HCT116 (cell line): ENCODE results near the gene RNF141. TPM values are rescaled to one million over a fixed set of nuclear protein-coding genes. Genes with fewer than 3 reads are reported as not detected.

ENCODE experiments used
- ATAC-seq: fragments of 200-7000 bp; cut with Tn5 transposase; 2 replicates; pipeline ENCODE4 v1.9.1; 2020; ENCODE audit warnings: mild to moderate bottlenecking, moderate library complexity
- BruUV-seq: library from RNA; stranded (reverse); fragments of 400-500 nt; replicated peaks from 2 replicates; lab custom pipeline; 2021; lab: Mats Ljungman, UMichigan
- CTCF ChIA-PET: fragments of 300-600 bp; sonication (Branson Sonifier 250); formaldehyde crosslinking; loops from one replicate; lab custom pipeline; 2021; ENCODE audit warnings: antibody characterized with exemption; lab: Charles Lee
- POLR2A ChIA-PET: fragments of 300-600, 350-600 bp; sonication (Branson Sonifier 250); formaldehyde crosslinking; loops from one replicate; lab custom pipeline; 2021; ENCODE audit warnings: antibody characterized with exemption; lab: Charles Lee
- RAD21 ChIA-PET, 2 experiments: fragments of 300-600 bp; sonication (Branson Sonifier 250); formaldehyde crosslinking; loops; one replicate each; lab custom pipeline; 2023; ENCODE audit warnings: low total read pairs in 2 of 2; ENCODE audit not compliant: uncharacterized antibody in 2 of 2, unreplicated experiment in 2 of 2, low non-redundant PET in 1 of 2; lab: Charles Lee
- DNase-seq: peaks from one replicate; pipeline ENCODE4 v3.0.0-alpha.2; 2010; ENCODE audit warnings: low read depth, low spot score
- H2AFZ ChIP-seq: fragments of 200-600 bp; shearing (Covaris generic), sonication (generic); 2 replicates; pipeline ENCODE4 v1.6.1; 2017; ENCODE audit warnings: low read depth, mixed run types, mixed read lengths, antibody characterized with exemption, low read length; ENCODE audit not compliant: poor library complexity, severe bottlenecking
- H3K27ac ChIP-seq: 2 replicates; pipeline ENCODE4 v1.5.1; 2012; ENCODE audit warnings: low read depth, low read length
- H3K27me3 ChIP-seq: fragments of 200-600 bp; sonication (generic); 2 replicates; pipeline ENCODE4 v1.6.1; 2016; ENCODE audit warnings: mixed run types, low read length, mixed read lengths; ENCODE audit not compliant: insufficient read depth
- H3K36me3 ChIP-seq, 2 experiments: fragments of 200-500 bp in 1 of 2; fragments of 200-600 bp in 1 of 2; sonication (Bioruptor generic) in 1 of 2; sonication (generic) in 1 of 2; 2 replicates each; pipeline versions ENCODE4 v1.5.1 to v1.6.1; 2014 to 2016; ENCODE audit warnings: low read length in 2 of 2, inconsistent platforms in 1 of 2, mixed read lengths in 1 of 2, mixed run types in 1 of 2; ENCODE audit not compliant: insufficient read depth in 2 of 2, control insufficient read depth in 1 of 2
- H3K4me1 ChIP-seq, 2 experiments: fragments of 200-600 bp in 1 of 2; sonication (generic) in 1 of 2; 2 replicates each; pipeline versions ENCODE4 v1.5.1 to v1.6.1; 2012 to 2017; ENCODE audit warnings: low read length in 2 of 2, inconsistent platforms in 1 of 2, mild to moderate bottlenecking in 1 of 2, mixed read lengths in 1 of 2, mixed run types in 1 of 2, moderate library complexity in 1 of 2; ENCODE audit not compliant: insufficient read depth in 2 of 2, control insufficient read depth in 1 of 2
- H3K4me2 ChIP-seq: fragments of 200-600 bp; sonication (generic); 2 replicates; pipeline ENCODE4 v1.6.1; 2017; ENCODE audit warnings: mixed run types, low read length, mixed read lengths
- H3K4me3 ChIP-seq, 2 experiments: fragments of 200-600 bp in 1 of 2; sonication (generic) in 1 of 2; replicated peaks in 1 of 2; 2 replicates each; pipeline ENCODE4 v1.5.1; 2011 to 2016; ENCODE audit warnings: low read length in 2 of 2, control low read depth in 1 of 2, low read depth in 1 of 2, mild to moderate bottlenecking in 1 of 2, mixed read lengths in 1 of 2, mixed run types in 1 of 2
- H3K79me2 ChIP-seq: fragments of 200-600 bp; sonication (generic); 2 replicates; pipeline ENCODE4 v1.6.1; 2017; ENCODE audit warnings: mild to moderate bottlenecking, mixed run types, low read length, moderate library complexity, mixed read lengths; ENCODE audit not compliant: insufficient read depth
- H3K9ac ChIP-seq: fragments of 200-600 bp; sonication (generic); 2 replicates; pipeline ENCODE4 v1.6.1; 2016; ENCODE audit warnings: low read length, mixed read lengths
- H3K9me2 ChIP-seq: fragments of 200-600 bp; sonication (generic), shearing (Covaris generic); 2 replicates; pipeline ENCODE4 v1.6.1; 2017; ENCODE audit warnings: mixed run types, mild to moderate bottlenecking, moderate library complexity; ENCODE audit not compliant: insufficient read depth
- H3K9me3 ChIP-seq, 2 experiments: fragments of 200-500 bp in 1 of 2; fragments of 200-600 bp in 1 of 2; sonication (Bioruptor generic) in 1 of 2; sonication (generic) in 1 of 2; 2 replicates each; pipeline ENCODE4 v1.6.1; 2014 to 2017; ENCODE audit warnings: low read length in 2 of 2, mixed read lengths in 2 of 2, inconsistent platforms in 1 of 2, low read depth in 1 of 2, mild to moderate bottlenecking in 1 of 2, mixed run types in 1 of 2, moderate library complexity in 1 of 2; ENCODE audit not compliant: control insufficient read depth in 1 of 2, insufficient read depth in 1 of 2
- H4K20me1 ChIP-seq: fragments of 200-600 bp; sonication (generic), shearing (Covaris generic); 2 replicates; pipeline ENCODE4 v1.6.1; 2017; ENCODE audit warnings: mixed run types, mild to moderate bottlenecking, moderate library complexity; ENCODE audit not compliant: insufficient read depth
- CBX3 ChIP-seq: IDR thresholded peaks from 2 replicates; pipeline ENCODE4 v1.6.1; 2012; ENCODE audit warnings: low read depth
- CEBPB ChIP-seq: IDR thresholded peaks from 2 replicates; pipeline ENCODE4 v1.6.1; 2012; ENCODE audit warnings: low read depth
- ELF1 ChIP-seq: IDR thresholded peaks from 2 replicates; pipeline ENCODE4 v1.6.1; 2012; ENCODE audit warnings: low read depth, borderline replicate concordance
- EZH2 ChIP-seq: fragments of 200-600 bp; sonication (generic); IDR thresholded peaks from 2 replicates; pipeline ENCODE4 v1.6.1; 2017; ENCODE audit warnings: antibody characterized with exemption, mixed run types
- FOSL1 ChIP-seq: IDR thresholded peaks from 2 replicates; pipeline ENCODE4 v1.6.1; 2012; ENCODE audit warnings: low read depth
- POLR2A ChIP-seq: IDR thresholded peaks from 2 replicates; pipeline ENCODE4 v1.7.0; 2011; ENCODE audit warnings: borderline replicate concordance; ENCODE audit not compliant: insufficient read depth, insufficient read length; ENCODE audit errors: extremely low read depth
- POLR2AphosphoS5 ChIP-seq: IDR thresholded peaks from 2 replicates; pipeline ENCODE4 v1.6.1; 2011; ENCODE audit warnings: mild to moderate bottlenecking, low read depth, low read length, moderate library complexity
- RAD21 ChIP-seq: IDR thresholded peaks from 2 replicates; pipeline ENCODE4 v1.6.1; 2012; ENCODE audit warnings: low read depth, mild to moderate bottlenecking
- SIN3A ChIP-seq: IDR thresholded peaks from 2 replicates; pipeline ENCODE4 v1.6.1; 2012; ENCODE audit warnings: low read depth
- SP1 ChIP-seq: IDR thresholded peaks from 2 replicates; pipeline ENCODE4 v1.6.1; 2012; ENCODE audit warnings: low read depth
- SRF ChIP-seq: IDR thresholded peaks from 2 replicates; pipeline ENCODE4 v1.6.1; 2012; ENCODE audit warnings: low read depth
- YY1 ChIP-seq: IDR thresholded peaks from 2 replicates; pipeline ENCODE4 v1.6.1; 2011; ENCODE audit warnings: low read length, low read depth, moderate library complexity, mild to moderate bottlenecking; ENCODE audit not compliant: insufficient replicate concordance; ENCODE audit errors: extremely low read depth
- intact Hi-C: fragments of 100-400 bp; cut with micrococcal nuclease; formaldehyde crosslinking; loops from 2 replicates; pipeline ENCODE4 v1.10.0; 2022
- total RNA-seq: library from RNA; stranded (reverse); gene quantifications from one replicate; pipeline ENCODE4 v1.2.1, GENCODE V29; 2021; ENCODE audit not compliant: unreplicated experiment
- TF ChIP-seq, protein P1 (sequence below): IDR thresholded peaks from 2 replicates; pipeline ENCODE4 v1.6.1; 2012; ENCODE audit warnings: low read depth
- TF ChIP-seq, protein P2 (sequence below): IDR thresholded peaks from 2 replicates; pipeline ENCODE4 v1.6.1; 2012
- TF ChIP-seq, protein P3 (sequence below): IDR thresholded peaks from 2 replicates; pipeline ENCODE4 v1.6.1; 2012
- TF ChIP-seq, protein P4 (sequence below): IDR thresholded peaks from 2 replicates; pipeline ENCODE4 v1.6.1; 2011; ENCODE audit warnings: mild to moderate bottlenecking, low read length, moderate library complexity; ENCODE audit not compliant: insufficient replicate concordance; ENCODE audit errors: extremely low read depth
- TF ChIP-seq, protein P5 (sequence below), 3 experiments: fragments of 200-600 bp in 1 of 3; sonication (generic) in 1 of 3; IDR thresholded peaks in 2 of 3; conservative IDR thresholded peaks in 1 of 3; 2 replicates each; pipeline ENCODE4 v1.5.1; 2012 to 2017; ENCODE audit warnings: low read depth in 2 of 3, low read length in 2 of 3, antibody characterized with exemption in 1 of 3, borderline replicate concordance in 1 of 3, control low read depth in 1 of 3, mild to moderate bottlenecking in 1 of 3, mixed read lengths in 1 of 3, mixed run types in 1 of 3, moderate library complexity in 1 of 3; ENCODE audit not compliant: insufficient read depth in 1 of 3

Gene RNF141
- total RNA-seq, 1 experiment from 2014 or later: 133 TPM

DNA sequence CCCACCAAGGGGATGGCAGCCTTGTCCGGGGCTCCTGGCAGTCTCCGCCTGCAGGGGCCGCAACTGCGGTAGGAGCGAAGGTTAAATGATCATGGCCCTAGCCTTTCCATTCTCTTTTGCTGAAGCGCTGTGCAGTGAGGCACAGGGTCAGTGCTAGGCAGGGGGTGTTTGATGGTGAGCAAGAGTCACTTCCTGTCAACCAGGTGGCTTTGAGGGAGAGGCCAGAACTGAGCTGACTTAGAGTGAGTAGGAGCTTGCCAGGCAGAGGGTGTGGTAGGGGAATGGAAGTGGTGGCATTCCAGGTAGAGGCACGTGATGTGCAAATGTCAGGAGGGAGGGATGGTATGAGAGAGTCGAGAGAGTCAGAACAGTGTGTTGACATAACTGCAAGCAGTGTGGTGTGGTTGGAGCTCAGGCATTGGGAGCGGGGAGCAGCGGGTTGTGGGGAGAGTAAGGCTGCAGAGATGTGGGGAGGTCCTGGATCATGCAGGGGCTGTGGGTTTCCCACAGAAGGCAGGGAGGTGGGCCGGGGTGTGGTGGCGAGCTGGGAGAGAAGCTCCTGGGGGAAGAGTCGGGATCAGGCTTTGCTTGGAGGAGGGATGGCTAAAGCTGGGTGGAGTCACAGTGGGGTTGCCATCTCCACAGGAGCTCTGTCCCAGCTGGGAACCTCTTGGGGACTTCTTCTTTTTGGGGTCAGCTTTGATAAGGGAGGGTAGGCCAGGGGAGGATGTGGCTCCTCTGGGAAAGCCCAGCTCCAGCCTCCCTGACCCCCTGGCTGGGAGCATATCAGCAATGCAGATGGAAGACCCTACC lies 52.7 kb downstream of the RNF141 start:
- DNase-seq (peak; percentile 86), ATAC-seq (peak; percentile 80)
- intact Hi-C loops: no loop called here
- ChIA-PET POLR2A (interaction anchor here (1.0 to 2.6 kb wide), 5 partner anchors 9 to 60 kb away, joined by 3 to 11 read pairs (median 3); partner anchors contain the start of gene AMPD3), CTCF (interaction anchor here (0.6 to 1.0 kb wide), 3 partner anchors 15 to 82 kb away, joined by 3 to 4 read pairs (median 3); no protein-coding TSS in a partner anchor), RAD21 (interaction anchor here in 1 of 2 experiments (0.7 kb wide), 1 partner anchor 82 kb away, joined by 4 read pairs; no protein-coding TSS in a partner anchor)
- Histone ChIP-seq H3K36me3 (peaks cover 0 to 35% of the 10 kb centered on the region in 2 experiments; a peak in 1 of 4 replicates), H4K20me1 (no peaks in the 10 kb centered on the region), H3K27ac (peak overlapping the region; percentile 79), H3K9me2 (no peaks in the 10 kb centered on the region), H3K9ac (peak overlapping the region; percentile 60), H3K4me1 (peaks cover 48 to 66% of the 10 kb centered on the region in 2 experiments), H2AFZ (no peak overlapping the region), H3K9me3 (no peaks in the 10 kb centered on the region), H3K4me2 (peak overlapping the region; percentile 73), H3K4me3 (peak overlapping the region in 1 of 2 experiments; percentile 32; a peak in 2 of 4 replicates), H3K27me3 (no peaks in the 10 kb centered on the region), H3K79me2 (peaks cover 32% of the 10 kb centered on the region)
- BruUV-seq: TSS peak; percentile 38
- no peak for TF ChIP-seq ELF1
- TF ChIP-seq CEBPB: no peak; the same call in 1 of the 2 replicates
- TF ChIP-seq EZH2: no peak
- TF ChIP-seq, protein P1, sequence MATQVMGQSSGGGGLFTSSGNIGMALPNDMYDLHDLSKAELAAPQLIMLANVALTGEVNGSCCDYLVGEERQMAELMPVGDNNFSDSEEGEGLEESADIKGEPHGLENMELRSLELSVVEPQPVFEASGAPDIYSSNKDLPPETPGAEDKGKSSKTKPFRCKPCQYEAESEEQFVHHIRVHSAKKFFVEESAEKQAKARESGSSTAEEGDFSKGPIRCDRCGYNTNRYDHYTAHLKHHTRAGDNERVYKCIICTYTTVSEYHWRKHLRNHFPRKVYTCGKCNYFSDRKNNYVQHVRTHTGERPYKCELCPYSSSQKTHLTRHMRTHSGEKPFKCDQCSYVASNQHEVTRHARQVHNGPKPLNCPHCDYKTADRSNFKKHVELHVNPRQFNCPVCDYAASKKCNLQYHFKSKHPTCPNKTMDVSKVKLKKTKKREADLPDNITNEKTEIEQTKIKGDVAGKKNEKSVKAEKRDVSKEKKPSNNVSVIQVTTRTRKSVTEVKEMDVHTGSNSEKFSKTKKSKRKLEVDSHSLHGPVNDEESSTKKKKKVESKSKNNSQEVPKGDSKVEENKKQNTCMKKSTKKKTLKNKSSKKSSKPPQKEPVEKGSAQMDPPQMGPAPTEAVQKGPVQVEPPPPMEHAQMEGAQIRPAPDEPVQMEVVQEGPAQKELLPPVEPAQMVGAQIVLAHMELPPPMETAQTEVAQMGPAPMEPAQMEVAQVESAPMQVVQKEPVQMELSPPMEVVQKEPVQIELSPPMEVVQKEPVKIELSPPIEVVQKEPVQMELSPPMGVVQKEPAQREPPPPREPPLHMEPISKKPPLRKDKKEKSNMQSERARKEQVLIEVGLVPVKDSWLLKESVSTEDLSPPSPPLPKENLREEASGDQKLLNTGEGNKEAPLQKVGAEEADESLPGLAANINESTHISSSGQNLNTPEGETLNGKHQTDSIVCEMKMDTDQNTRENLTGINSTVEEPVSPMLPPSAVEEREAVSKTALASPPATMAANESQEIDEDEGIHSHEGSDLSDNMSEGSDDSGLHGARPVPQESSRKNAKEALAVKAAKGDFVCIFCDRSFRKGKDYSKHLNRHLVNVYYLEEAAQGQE: no peak
- no peak for TF ChIP-seq POLR2A
- peak; percentile 44; the same call in 1 of the 2 replicates for TF ChIP-seq RAD21
- TF ChIP-seq, protein P2, sequence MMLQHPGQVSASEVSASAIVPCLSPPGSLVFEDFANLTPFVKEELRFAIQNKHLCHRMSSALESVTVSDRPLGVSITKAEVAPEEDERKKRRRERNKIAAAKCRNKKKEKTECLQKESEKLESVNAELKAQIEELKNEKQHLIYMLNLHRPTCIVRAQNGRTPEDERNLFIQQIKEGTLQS: no peak
- TF ChIP-seq YY1: no peak
- TF ChIP-seq, protein P3, sequence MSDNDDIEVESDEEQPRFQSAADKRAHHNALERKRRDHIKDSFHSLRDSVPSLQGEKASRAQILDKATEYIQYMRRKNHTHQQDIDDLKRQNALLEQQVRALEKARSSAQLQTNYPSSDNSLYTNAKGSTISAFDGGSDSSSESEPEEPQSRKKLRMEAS: peak; percentile 92
- TF ChIP-seq SRF: no peak
- TF ChIP-seq, protein P4, sequence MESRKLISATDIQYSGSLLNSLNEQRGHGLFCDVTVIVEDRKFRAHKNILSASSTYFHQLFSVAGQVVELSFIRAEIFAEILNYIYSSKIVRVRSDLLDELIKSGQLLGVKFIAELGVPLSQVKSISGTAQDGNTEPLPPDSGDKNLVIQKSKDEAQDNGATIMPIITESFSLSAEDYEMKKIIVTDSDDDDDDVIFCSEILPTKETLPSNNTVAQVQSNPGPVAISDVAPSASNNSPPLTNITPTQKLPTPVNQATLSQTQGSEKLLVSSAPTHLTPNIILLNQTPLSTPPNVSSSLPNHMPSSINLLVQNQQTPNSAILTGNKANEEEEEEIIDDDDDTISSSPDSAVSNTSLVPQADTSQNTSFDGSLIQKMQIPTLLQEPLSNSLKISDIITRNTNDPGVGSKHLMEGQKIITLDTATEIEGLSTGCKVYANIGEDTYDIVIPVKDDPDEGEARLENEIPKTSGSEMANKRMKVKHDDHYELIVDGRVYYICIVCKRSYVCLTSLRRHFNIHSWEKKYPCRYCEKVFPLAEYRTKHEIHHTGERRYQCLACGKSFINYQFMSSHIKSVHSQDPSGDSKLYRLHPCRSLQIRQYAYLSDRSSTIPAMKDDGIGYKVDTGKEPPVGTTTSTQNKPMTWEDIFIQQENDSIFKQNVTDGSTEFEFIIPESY: no peak
- TF ChIP-seq CBX3: peak; percentile 78
- TF ChIP-seq, protein P5, sequence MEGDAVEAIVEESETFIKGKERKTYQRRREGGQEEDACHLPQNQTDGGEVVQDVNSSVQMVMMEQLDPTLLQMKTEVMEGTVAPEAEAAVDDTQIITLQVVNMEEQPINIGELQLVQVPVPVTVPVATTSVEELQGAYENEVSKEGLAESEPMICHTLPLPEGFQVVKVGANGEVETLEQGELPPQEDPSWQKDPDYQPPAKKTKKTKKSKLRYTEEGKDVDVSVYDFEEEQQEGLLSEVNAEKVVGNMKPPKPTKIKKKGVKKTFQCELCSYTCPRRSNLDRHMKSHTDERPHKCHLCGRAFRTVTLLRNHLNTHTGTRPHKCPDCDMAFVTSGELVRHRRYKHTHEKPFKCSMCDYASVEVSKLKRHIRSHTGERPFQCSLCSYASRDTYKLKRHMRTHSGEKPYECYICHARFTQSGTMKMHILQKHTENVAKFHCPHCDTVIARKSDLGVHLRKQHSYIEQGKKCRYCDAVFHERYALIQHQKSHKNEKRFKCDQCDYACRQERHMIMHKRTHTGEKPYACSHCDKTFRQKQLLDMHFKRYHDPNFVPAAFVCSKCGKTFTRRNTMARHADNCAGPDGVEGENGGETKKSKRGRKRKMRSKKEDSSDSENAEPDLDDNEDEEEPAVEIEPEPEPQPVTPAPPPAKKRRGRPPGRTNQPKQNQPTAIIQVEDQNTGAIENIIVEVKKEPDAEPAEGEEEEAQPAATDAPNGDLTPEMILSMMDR (IDR thresholded peaks at IDR 0.05 in 2 of 3, conservative IDR thresholded peaks at IDR 0.05 in 1 of 3; ENCODE audit: borderline replicate concordance in 1 of 3, insufficient read depth in 1 of 3, low read depth in 2 of 3, low read length in 2 of 3): peak in 2 of 3 experiments; percentile 39 to 50; a peak in 4 of 6 replicates
- peak; percentile 63; the same call in 1 of the 2 replicates for TF ChIP-seq FOSL1
- peak; percentile 91 for TF ChIP-seq SP1
- peak; percentile 67 for TF ChIP-seq POLR2AphosphoS5
- peak; percentile 83; the same call in 1 of the 2 replicates for TF ChIP-seq SIN3A
